Small intestine (tissue), 7 donors: ENCODE measurements around the gene STARD13. TPM values are rescaled to one million over a fixed set of nuclear protein-coding genes. Genes with fewer than 3 reads are reported as not detected.

ENCODE experiments used
- DNase-seq, 2 donors: peaks; one replicate each; pipeline versions ENCODE4 v3.0.0 to v3.0.0-alpha.2; 2013
- FAIRE-seq: peaks from 2 replicates; lab custom pipeline; 2012; peaks lifted over from hg19 to GRCh38; lab: Jason Lieb, UNC
- H3K27ac ChIP-seq, 3 donors: one replicate each; pipeline ENCODE4 v1.5.1; 2013; ENCODE audit warnings: low read length in 2 of 3, mild to moderate bottlenecking in 2 of 3, control low read depth in 1 of 3, inconsistent platforms in 1 of 3, low read depth in 1 of 3, moderate library complexity in 1 of 3
- H3K27me3 ChIP-seq, 3 donors: one replicate each; pipeline ENCODE4 v1.6.1; 2013; ENCODE audit warnings: low read length in 3 of 3, inconsistent platforms in 1 of 3; ENCODE audit not compliant: control insufficient read depth in 3 of 3, insufficient read depth in 3 of 3
- H3K36me3 ChIP-seq, 3 donors: one replicate each; pipeline ENCODE4 v1.6.1; 2013; ENCODE audit warnings: low read length in 3 of 3, inconsistent platforms in 1 of 3, low read depth in 1 of 3, mild to moderate bottlenecking in 1 of 3, moderate library complexity in 1 of 3; ENCODE audit not compliant: control insufficient read depth in 3 of 3, insufficient read depth in 2 of 3
- H3K4me1 ChIP-seq, 3 donors: one replicate each; pipeline ENCODE4 v1.6.1; 2013; ENCODE audit warnings: low read length in 2 of 3, inconsistent platforms in 1 of 3, low read depth in 1 of 3, mild to moderate bottlenecking in 1 of 3, moderate library complexity in 1 of 3; ENCODE audit not compliant: control insufficient read depth in 3 of 3, insufficient read depth in 2 of 3
- H3K4me3 ChIP-seq, 3 donors: one replicate each; pipeline ENCODE4 v1.5.1; 2013; ENCODE audit warnings: low read length in 3 of 3, control low read depth in 1 of 3, inconsistent platforms in 1 of 3, low read depth in 1 of 3, mild to moderate bottlenecking in 1 of 3, moderate library complexity in 1 of 3
- H3K9me3 ChIP-seq, 2 donors: one replicate each; pipeline ENCODE4 v1.6.1; 2013; ENCODE audit warnings: low read depth in 1 of 2, low read length in 1 of 2; ENCODE audit not compliant: control insufficient read depth in 2 of 2, insufficient read depth in 1 of 2
- WGBS, 3 donors: extraction: QIAGEN DNeasy Blood & Tissue Kit; methylation state at CpG; one replicate each; pipeline ENCODE4 v1.1.7; 2013; 5-methylcytosine and 5-hydroxymethylcytosine counted together
- polyA plus RNA-seq, 4 donors: library from polyadenylated mRNA; stranded (reverse) in 3 of 4; unstranded in 1 of 4; fragments of 200-250 nt in 3 of 4; fragments of 120-200 nt in 1 of 4; gene quantifications; one replicate each; pipeline versions ENCODE4 v1.2.1 to v1.2.3, GENCODE V29; 2013
- donor health status: healthy with polysubstance abuse.
- donor health status: control.
- donor health status: control.
- donor health status: Bipolar disorder and iron deficiency.
- donor health status: healthy.

The STARD13 gene
- polyA plus RNA-seq, 4 donors = 2.2 to 15.3 (median 5.0) TPM

DNA sequence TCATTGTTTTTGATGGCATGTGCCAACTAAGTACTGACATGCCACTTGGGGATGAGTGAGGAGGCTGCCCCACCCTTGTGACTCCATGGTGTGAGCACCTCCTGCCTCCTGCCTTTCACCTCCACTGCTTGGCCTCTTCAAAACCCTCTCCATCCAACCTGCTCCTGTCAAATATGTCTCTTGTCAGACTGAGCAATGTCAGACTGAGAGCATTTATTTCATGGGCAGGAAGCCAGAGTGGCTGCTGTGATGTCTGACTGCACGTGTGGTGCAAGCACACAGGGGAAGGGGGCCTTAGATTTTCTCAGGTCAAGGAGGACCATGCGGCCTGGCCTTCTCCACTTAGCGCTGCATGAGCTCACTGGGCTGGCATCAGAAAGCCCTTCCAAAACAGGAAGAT lies 68.3 kb downstream of the STARD13 start:
- Histone ChIP-seq H3K36me3 (peaks cover 0 to 4% (median 0%) of the 10 kb centered on the region in 3 donors), H3K4me3 (no peak overlapping the region), H3K4me1 (peaks cover 0 to 19% (median 7%) of the 10 kb centered on the region in 3 donors), H3K27me3 (no peaks in the 10 kb centered on the region), H3K27ac (peak overlapping the region in 1 of 3 donors; percentile 72), H3K9me3 (no peaks in the 10 kb centered on the region)
- WGBS, 3 donors = 84 to 86% (median 85%) methylated on average over 3 of the region's 3 CpGs
- no peak for FAIRE-seq
- DNase-seq = no peak

DNA sequence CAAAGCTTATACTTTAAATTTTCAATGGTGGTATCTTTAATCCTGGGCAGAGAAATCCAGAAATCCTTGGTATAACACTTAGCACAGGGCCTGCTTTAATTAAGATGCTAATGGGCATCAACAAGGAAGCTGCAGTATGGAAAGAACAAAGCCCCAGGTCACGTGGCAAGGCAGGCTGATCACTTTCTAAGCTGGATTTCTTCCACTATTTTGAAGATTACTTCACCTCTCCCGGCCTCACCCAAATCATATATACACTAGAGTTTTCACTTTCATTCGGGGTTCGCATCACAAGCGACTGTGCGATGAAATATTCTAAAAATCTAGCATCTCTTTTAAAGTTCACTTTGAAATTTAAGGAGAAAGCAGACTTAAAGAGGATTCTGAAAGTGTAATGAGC lies 71.8 kb downstream of the STARD13 start:
- Histone ChIP-seq H3K27ac (peak overlapping the region in 2 of 3 donors; percentile 6 to 21), H3K36me3 (no peaks in the 10 kb centered on the region), H3K4me3 (no peak overlapping the region), H3K9me3 (no peaks in the 10 kb centered on the region), H3K4me1 (peaks cover 0 to 22% (median 7%) of the 10 kb centered on the region in 3 donors), H3K27me3 (no peaks in the 10 kb centered on the region)
- peak in 1 of 2 donors; percentile 47 for DNase-seq
- WGBS, 3 donors = 21 to 46% (median 31%) methylated on average over 6 of the region's 6 CpGs
- FAIRE-seq = no peak

DNA sequence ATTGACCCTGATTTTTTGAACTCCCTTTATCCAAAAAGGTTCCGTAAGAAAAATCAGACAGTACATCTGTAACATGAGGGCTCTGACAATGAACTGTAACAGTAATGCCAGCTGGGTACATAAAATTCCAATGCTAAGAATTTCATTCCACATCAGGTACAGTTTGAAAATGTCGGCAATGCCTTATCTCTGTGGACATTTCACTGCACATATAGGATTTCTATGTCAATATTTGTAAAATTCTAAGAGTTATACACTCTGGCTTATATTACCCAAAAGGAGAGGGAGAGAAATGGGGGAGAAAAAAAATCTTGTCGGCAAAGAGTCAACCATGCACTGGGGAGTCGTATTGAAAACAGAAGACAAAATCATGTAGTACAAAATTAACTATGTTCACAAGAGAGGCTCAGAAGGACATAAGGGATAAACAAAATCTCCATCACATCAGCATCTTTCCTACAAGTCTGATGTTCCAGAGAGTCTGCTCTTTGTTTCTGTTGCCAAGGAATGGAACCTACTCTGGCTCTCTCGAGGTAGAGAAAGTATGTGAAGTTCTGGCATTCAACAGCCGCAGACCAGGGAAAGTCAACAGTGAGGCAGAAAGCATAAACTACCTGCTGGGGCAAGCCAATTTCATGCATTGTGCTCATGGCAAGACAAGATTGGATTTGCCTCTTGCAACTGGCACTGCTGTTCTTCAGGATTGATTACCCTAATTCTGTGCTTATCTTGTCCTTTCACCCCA lies 72.4 kb downstream of the STARD13 start:
- no peaks in the 10 kb centered on the region for H3K36me3 ChIP-seq
- H3K9me3 ChIP-seq = no peaks in the 10 kb centered on the region
- H3K27ac ChIP-seq = peak overlapping the region in 1 of 3 donors; percentile 6
- H3K4me1 ChIP-seq = peaks cover 0 to 24% (median 5%) of the 10 kb centered on the region in 3 donors
- no peaks in the 10 kb centered on the region for H3K27me3 ChIP-seq
- FAIRE-seq (no peak), DNase-seq (no peak)
- WGBS, 3 donors = 78 to 87% (median 86%) methylated on average over 6 of the region's 6 CpGs
- H3K4me3 ChIP-seq = no peak overlapping the region

DNA sequence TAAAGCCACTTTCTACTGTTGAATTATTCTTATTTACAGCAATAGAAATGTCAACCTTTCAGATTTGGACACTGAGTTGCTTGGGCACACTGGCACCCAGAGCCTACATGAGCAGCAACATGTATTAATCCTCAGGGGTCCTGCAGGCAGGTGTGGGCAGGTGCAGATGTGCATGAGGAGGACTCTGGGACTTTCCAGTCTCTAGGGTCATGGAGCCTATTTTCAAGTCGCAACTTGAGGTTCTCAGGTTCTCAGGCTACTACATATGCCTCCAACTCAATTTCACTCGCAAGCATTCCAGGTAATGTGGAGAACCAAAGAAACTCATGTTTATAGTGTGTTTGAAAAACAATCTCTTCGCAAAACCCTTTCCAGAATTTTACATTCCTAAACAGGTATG lies 73.2 kb downstream of the STARD13 start:
- FAIRE-seq (no peak), DNase-seq (no peak)
- no peaks in the 10 kb centered on the region for H3K27me3 ChIP-seq
- no peak overlapping the region for H3K27ac ChIP-seq
- H3K36me3 ChIP-seq = no peaks in the 10 kb centered on the region
- 97% methylated on average over 3 of the region's 3 CpGs for WGBS, 3 donors
- H3K4me3 ChIP-seq = no peak overlapping the region
- no peaks in the 10 kb centered on the region for H3K9me3 ChIP-seq
- peaks cover 0 to 24% (median 7%) of the 10 kb centered on the region in 3 donors for H3K4me1 ChIP-seq

DNA sequence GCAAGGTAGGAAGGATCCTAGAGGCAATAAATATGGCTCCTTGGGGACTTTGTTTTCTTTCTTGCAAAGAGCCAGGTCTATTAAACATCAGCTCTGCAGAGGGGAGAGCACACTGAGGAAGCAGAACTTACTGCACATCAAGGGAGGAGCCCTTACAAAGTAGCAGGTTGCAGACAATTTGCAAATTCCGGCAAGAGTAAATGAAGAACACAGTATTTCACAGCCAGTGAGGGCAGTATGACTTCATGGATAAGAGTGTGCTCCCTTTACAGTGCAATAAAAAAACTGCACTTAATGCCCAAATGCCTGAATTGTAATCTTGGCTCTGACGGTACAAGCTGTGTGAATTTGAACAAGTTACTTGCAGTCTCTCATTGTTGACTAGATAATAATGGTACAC lies 75.5 kb downstream of the STARD13 start:
- no peak overlapping the region for H3K27ac ChIP-seq
- FAIRE-seq = no peak
- H3K27me3 ChIP-seq = no peaks in the 10 kb centered on the region
- no peaks in the 10 kb centered on the region for H3K9me3 ChIP-seq
- H3K4me3 ChIP-seq = no peak overlapping the region
- no peak for DNase-seq
- peaks cover 2 to 33% (median 18%) of the 10 kb centered on the region in 3 donors for H3K4me1 ChIP-seq
- WGBS, 3 donors = 69 to 77% (median 74%) methylated on average over 2 of the region's 2 CpGs
- no peaks in the 10 kb centered on the region for H3K36me3 ChIP-seq

DNA sequence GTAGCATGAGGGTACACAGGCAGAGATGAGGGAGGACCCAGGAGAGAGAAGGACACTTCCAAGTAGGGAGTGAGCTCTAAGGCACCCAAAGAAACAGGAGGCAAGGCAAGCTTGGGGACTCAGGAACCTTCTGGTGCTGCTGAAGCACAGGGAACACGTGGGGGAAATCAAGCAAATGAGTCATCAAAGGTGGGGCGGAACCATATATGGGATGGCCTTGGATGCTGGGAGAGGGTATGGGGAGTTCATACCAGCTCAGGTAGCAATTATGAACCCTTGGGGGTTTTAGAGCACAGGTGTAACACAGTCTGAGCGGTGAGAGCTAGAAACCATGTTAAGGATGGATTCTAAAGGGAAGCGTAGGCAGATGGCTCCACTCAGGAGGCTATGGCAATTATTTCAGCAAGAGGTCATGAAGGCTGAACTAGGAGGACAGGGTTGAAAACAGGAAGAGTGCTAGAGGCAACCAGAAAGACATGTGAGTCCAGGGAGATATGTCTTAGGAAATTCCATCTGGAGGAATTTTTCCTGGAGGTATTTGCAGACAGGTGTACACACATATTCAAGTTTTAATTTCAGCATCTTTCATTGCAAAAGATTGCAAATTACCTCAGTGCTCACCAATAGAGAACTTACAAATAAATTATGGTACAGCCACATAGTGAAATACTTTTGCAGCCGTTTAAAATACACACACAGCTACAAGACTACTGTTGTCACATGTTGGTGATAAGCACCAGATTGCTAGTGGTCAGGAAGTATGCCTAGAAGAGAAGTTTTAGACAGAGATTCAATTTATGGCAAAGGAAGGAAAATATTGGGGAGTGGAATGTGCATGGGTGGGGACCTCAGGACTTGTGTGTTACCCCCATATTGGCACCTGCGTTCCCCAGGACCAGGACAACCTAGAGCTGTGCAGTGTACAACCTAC lies 77.0 kb downstream of the STARD13 start:
- Histone ChIP-seq H3K27ac (peak overlapping the region in 2 of 3 donors; percentile 41 to 78), H3K9me3 (no peaks in the 10 kb centered on the region), H3K36me3 (no peaks in the 10 kb centered on the region), H3K4me1 (peaks cover 2 to 30% (median 17%) of the 10 kb centered on the region in 3 donors), H3K27me3 (no peaks in the 10 kb centered on the region), H3K4me3 (no peak overlapping the region)
- 66 to 74% (median 68%) methylated on average over 6 of the region's 6 CpGs for WGBS, 3 donors
- DNase-seq = peak; percentile 48 to 54
- FAIRE-seq = no peak

DNA sequence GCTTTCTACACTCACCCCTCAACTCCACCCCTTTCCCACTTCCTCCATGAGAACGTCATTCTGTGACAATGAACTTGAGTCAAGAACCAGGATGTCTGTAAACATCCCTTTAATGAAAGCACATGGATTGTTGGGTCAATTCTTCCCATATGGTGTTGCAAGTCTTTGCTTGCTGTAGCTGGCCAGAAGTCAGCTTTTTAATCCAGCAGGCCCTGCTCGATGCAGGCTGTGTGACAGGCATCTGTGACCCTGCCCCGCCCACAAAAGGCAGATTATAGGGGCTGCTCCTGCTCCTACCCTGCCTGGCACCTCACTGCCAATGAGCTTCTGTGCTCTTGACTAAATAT lies 78.0 kb downstream of the STARD13 start:
- H3K4me3 ChIP-seq = no peak overlapping the region
- H3K9me3 ChIP-seq = no peaks in the 10 kb centered on the region
- H3K27me3 ChIP-seq = no peaks in the 10 kb centered on the region
- no peaks in the 10 kb centered on the region for H3K36me3 ChIP-seq
- 27 to 32% (median 29%) methylated on average over 3 of the region's 3 CpGs for WGBS, 3 donors
- H3K27ac ChIP-seq = peak overlapping the region in 2 of 3 donors; percentile 41 to 78
- peaks cover 2 to 30% (median 17%) of the 10 kb centered on the region in 3 donors for H3K4me1 ChIP-seq
- DNase-seq (peak; percentile 47 to 79), FAIRE-seq (no peak)

DNA sequence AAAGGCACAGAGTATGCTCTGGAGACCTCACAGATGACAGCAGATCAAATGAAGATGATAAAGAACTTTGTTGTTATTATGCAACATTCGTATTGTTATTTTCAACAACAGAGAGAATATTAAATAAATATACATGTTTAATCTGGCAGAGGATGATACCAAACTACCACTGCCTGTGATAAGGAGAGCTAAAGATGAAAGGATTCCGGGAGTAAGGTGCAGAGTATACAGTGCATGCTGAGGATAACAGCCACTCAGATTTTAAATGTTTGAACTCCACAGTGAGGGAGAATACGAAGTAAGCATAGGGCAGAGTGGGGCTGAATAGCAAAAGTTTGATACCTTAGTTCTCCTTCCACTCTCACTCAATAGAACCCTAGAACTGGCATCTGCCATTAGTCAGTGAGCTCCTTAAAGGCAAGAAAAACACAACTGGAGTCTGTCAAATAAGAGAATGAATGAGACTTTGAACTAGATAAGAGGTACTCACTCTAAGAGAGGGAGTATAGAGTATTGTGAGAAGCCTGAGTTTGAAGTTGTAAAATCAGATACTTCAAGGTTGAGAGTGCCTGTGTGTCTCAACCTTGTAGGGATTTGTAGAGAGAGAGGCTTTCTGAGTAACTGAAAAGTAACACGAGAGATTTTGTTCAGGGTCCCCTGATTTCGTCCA lies 78.5 kb downstream of the STARD13 start:
- H3K36me3 ChIP-seq = no peaks in the 10 kb centered on the region
- DNase-seq (no peak), FAIRE-seq (no peak)
- H3K4me1 ChIP-seq = peaks cover 2 to 30% (median 19%) of the 10 kb centered on the region in 3 donors
- WGBS, 3 donors = 12 to 38% (median 32%) methylated on average over 5 of the region's 5 CpGs
- H3K4me3 ChIP-seq = no peak overlapping the region
- H3K27me3 ChIP-seq = no peaks in the 10 kb centered on the region
- no peaks in the 10 kb centered on the region for H3K9me3 ChIP-seq
- H3K27ac ChIP-seq = peak overlapping the region in 2 of 3 donors; percentile 41 to 78
